ENCODE measurements around the gene MBD1. TPM values are rescaled to one million over a fixed set of nuclear protein-coding genes. Genes with fewer than 3 reads are reported as not detected.
A peak's percentile ranks its signal among the peaks of the same experiment; 100 is the strongest.

The MBD1 gene
- total RNA-seq, 1 experiment from 2014 or later, result 53.4 TPM

DNA sequence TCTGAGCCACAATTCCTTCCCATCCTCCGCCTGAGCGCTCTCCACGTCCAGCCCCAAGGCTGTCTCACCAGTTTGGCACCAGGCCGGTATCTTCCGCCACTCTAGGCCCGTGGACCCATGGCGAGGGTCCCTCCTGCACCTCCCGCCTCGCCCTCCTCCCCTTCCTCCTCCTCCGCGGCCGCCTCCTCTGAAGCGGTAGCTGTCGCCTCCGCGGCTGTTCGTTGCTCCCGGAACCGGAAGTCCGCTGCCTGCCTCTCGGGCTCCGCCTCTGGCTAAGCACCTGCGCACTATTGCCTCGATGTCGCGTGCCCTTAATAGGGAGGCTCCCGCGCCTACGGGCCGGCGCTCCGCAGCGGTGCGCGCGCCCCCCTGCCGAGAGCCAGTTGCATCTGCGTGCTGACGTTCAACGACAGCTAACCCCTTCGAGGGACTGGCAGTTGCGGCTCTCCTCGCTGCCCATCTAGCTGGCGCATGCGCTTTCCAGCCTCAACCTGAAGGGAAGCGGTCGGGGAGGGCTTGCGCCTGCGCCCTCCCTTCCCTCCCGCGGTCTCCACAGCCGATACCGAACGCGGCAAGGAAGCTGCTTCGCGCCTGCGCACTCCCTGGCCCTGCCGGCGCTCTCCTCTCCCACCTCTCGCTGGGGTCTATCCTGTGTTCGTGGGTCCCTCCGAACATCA is at the start of gene MBD1 (continued):
- TF ChIP-seq ZNF263 (CRISPR knock-in tag; IDR thresholded peaks at IDR 0.05; ENCODE audit: low read depth) (peak; percentile 99), AFF4 (CRISPR knock-in tag; IDR thresholded peaks at IDR 0.05; ENCODE audit: borderline replicate concordance) (0 out of 2 replicates have a peak, but pooled peaks have one; percentile 63), NFATC4 (CRISPR knock-in tag; IDR thresholded peaks at IDR 0.05) (no peak), EMX1 (CRISPR knock-in tag; IDR thresholded peaks at IDR 0.05) (no peak), TEAD4 (CRISPR knock-in tag; IDR thresholded peaks at IDR 0.05) (0 out of 2 replicates have a peak, but pooled peaks have one; percentile 30), TEAD1 (CRISPR knock-in tag; IDR thresholded peaks at IDR 0.05) (no peak; the same call in 1 of the 2 replicates), NFE2L1 (CRISPR knock-in tag; IDR thresholded peaks at IDR 0.05) (0 out of 2 replicates have a peak, but pooled peaks have one; percentile 80), ZNF512 (CRISPR knock-in tag; IDR thresholded peaks at IDR 0.05; ENCODE audit: borderline replicate concordance) (no peak), SOX15 (CRISPR knock-in tag; IDR thresholded peaks at IDR 0.05) (no peak), SMAD3 (CRISPR knock-in tag; IDR thresholded peaks at IDR 0.05; ENCODE audit: borderline replicate concordance) (peak; percentile 19; the same call in 1 of the 2 replicates), NR1H2 (CRISPR knock-in tag; IDR thresholded peaks at IDR 0.05) (no peak), GTF2I (CRISPR knock-in tag; conservative IDR thresholded peaks at IDR 0.05) (no peak), ZNF121 (CRISPR knock-in tag; IDR thresholded peaks at IDR 0.05) (no peak; the same call in 1 of the 2 replicates), ZNF138 (CRISPR knock-in tag; conservative IDR thresholded peaks at IDR 0.05) (no peak), ZNF317 (CRISPR knock-in tag; IDR thresholded peaks at IDR 0.05; ENCODE audit: borderline replicate concordance, low read depth) (no peak), ZMAT4 (CRISPR knock-in tag; IDR thresholded peaks at IDR 0.05) (no peak), ATF1 (CRISPR knock-in tag; IDR thresholded peaks at IDR 0.05) (no peak), AR (CRISPR knock-in tag; IDR thresholded peaks at IDR 0.05) (no peak), IRF2 (CRISPR knock-in tag; IDR thresholded peaks at IDR 0.05; ENCODE audit: borderline replicate concordance, low read depth) (no peak), KAT7 (CRISPR knock-in tag; IDR thresholded peaks at IDR 0.05; ENCODE audit: borderline replicate concordance) (0 out of 2 replicates have a peak, but pooled peaks have one; percentile 60)
- TF ChIP-seq, protein P1, sequence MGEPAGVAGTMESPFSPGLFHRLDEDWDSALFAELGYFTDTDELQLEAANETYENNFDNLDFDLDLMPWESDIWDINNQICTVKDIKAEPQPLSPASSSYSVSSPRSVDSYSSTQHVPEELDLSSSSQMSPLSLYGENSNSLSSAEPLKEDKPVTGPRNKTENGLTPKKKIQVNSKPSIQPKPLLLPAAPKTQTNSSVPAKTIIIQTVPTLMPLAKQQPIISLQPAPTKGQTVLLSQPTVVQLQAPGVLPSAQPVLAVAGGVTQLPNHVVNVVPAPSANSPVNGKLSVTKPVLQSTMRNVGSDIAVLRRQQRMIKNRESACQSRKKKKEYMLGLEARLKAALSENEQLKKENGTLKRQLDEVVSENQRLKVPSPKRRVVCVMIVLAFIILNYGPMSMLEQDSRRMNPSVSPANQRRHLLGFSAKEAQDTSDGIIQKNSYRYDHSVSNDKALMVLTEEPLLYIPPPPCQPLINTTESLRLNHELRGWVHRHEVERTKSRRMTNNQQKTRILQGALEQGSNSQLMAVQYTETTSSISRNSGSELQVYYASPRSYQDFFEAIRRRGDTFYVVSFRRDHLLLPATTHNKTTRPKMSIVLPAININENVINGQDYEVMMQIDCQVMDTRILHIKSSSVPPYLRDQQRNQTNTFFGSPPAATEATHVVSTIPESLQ (CRISPR knock-in tag; IDR thresholded peaks at IDR 0.05), result no peak
- TF ChIP-seq, protein P2, sequence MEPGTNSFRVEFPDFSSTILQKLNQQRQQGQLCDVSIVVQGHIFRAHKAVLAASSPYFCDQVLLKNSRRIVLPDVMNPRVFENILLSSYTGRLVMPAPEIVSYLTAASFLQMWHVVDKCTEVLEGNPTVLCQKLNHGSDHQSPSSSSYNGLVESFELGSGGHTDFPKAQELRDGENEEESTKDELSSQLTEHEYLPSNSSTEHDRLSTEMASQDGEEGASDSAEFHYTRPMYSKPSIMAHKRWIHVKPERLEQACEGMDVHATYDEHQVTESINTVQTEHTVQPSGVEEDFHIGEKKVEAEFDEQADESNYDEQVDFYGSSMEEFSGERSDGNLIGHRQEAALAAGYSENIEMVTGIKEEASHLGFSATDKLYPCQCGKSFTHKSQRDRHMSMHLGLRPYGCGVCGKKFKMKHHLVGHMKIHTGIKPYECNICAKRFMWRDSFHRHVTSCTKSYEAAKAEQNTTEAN (CRISPR knock-in tag; IDR thresholded peaks at IDR 0.05), result peak; percentile 32; the same call in 1 of the 2 replicates
- TF ChIP-seq, protein P3, sequence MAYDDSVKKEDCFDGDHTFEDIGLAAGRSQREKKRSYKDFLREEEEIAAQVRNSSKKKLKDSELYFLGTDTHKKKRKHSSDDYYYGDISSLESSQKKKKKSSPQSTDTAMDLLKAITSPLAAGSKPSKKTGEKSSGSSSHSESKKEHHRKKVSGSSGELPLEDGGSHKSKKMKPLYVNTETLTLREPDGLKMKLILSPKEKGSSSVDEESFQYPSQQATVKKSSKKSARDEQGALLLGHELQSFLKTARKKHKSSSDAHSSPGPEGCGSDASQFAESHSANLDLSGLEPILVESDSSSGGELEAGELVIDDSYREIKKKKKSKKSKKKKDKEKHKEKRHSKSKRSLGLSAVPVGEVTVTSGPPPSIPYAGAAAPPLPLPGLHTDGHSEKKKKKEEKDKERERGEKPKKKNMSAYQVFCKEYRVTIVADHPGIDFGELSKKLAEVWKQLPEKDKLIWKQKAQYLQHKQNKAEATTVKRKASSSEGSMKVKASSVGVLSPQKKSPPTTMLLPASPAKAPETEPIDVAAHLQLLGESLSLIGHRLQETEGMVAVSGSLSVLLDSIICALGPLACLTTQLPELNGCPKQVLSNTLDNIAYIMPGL (CRISPR knock-in tag; IDR thresholded peaks at IDR 0.05), result no peak
- TF ChIP-seq, protein P4, sequence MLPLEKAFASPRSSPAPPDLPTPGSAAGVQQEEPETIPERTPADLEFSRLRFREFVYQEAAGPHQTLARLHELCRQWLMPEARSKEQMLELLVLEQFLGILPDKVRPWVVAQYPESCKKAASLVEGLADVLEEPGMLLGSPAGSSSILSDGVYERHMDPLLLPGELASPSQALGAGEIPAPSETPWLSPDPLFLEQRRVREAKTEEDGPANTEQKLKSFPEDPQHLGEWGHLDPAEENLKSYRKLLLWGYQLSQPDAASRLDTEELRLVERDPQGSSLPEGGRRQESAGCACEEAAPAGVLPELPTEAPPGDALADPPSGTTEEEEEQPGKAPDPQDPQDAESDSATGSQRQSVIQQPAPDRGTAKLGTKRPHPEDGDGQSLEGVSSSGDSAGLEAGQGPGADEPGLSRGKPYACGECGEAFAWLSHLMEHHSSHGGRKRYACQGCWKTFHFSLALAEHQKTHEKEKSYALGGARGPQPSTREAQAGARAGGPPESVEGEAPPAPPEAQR (CRISPR knock-in tag; IDR thresholded peaks at IDR 0.05), result no peak

All from WTC11 (cell line).